Measurements from ENCODE around the gene SAMD14. TPM values are rescaled to one million over a fixed set of nuclear protein-coding genes. Genes with fewer than 3 reads are reported as not detected.

The SAMD14 gene
- total and polyA plus RNA-seq, 12 donors = 1.1 to 12.6 (median 3.3) TPM

GRCh38 chr17:50141026-50141744 is 11.2 kb upstream of the SAMD14 start:
- H3K36me3 ChIP-seq (replicated peaks in 1 of 2) = peaks cover 0 to 91% of the 10 kb centered on the region in 2 donors
- 88 to 94% (median 93%) methylated on average over 5 to 16 of the region's 16 CpGs for WGBS, 4 donors
- H3K9me3 ChIP-seq (replicated peaks in 1 of 3) = no peaks in the 10 kb centered on the region
- TF ChIP-seq CTCF (IDR thresholded peaks at IDR 0.05) (no peak), POLR2A (IDR thresholded peaks at IDR 0.05) (no peak)
- no peak overlapping the region for H3K4me3 ChIP-seq
- peaks cover 18 to 24% of the 10 kb centered on the region in 2 donors for H3K4me1 ChIP-seq (replicated peaks in 1 of 2)
- DNase-seq = no peak
- intact Hi-C loops (cut with DNase I) = no loop called here
- peak overlapping the region in 2 of 5 donors; percentile 21 to 52 for H3K27ac ChIP-seq
- H3K27me3 ChIP-seq = no peaks in the 10 kb centered on the region

DNA sequence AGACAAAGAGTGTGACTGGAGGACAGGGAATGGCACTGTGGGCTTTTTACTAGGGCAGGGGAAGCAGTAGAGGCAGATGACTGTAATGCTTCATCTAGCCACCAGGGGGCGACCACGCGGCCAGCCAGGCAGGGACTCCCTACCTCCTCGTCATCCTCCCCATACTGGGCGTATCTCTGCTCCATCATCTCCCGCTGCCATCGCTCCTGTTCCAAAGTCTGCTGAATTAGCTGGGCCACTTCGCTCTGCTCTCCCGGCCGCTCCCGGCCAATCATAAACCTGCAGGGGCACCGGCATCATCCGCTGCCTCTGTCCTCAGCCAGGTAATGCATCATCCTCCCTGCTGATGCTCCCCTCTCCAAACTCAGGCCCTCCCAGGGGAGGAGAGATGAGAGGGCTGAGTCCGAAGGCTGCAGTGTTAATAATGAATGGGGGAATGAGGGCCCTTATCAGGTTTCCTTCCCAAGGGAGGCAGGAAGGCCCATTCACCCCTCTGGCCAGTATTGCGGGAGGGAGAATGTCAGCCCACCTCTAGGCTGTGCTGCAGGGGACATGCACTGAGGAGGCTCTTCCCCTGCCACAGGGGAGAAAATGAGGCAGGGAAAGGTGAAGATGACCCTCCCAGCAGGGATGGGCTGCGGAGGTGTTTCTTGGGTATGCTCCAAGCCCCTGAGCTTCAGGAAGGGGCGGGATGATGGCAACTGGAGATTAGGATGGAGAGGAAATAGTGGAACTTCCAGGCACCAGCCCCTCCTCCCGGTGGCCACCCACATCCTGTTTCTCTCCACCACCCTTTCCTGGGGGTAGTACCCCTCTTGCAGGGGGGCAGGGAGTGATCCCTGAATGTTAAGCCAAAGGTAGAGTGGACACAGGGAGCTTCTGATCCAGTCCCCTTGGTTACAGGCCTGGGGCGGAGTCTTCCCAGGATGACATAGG is 10.3 kb upstream of the SAMD14 start:
- Histone ChIP-seq H3K27ac (peak overlapping the region in 2 of 5 donors; percentile 21 to 52), H3K9me3 (replicated peaks in 1 of 3) (no peaks in the 10 kb centered on the region), H3K4me1 (replicated peaks in 1 of 2) (peaks cover 8 to 15% of the 10 kb centered on the region in 2 donors), H3K27me3 (no peaks in the 10 kb centered on the region), H3K4me3 (no peak overlapping the region), H3K36me3 (replicated peaks in 1 of 2) (peaks cover 0 to 100% of the 10 kb centered on the region in 2 donors)
- intact Hi-C loops (cut with DNase I) = no loop called here
- WGBS, 4 donors = 41 to 45% (median 44%) methylated on average over 17 to 19 of the region's 19 CpGs
- peak; percentile 78 to 91 (median 82) for DNase-seq
- TF ChIP-seq CTCF (IDR thresholded peaks at IDR 0.05) (peak; percentile 90 to 97 (median 94)), POLR2A (IDR thresholded peaks at IDR 0.05) (no peak)

DNA sequence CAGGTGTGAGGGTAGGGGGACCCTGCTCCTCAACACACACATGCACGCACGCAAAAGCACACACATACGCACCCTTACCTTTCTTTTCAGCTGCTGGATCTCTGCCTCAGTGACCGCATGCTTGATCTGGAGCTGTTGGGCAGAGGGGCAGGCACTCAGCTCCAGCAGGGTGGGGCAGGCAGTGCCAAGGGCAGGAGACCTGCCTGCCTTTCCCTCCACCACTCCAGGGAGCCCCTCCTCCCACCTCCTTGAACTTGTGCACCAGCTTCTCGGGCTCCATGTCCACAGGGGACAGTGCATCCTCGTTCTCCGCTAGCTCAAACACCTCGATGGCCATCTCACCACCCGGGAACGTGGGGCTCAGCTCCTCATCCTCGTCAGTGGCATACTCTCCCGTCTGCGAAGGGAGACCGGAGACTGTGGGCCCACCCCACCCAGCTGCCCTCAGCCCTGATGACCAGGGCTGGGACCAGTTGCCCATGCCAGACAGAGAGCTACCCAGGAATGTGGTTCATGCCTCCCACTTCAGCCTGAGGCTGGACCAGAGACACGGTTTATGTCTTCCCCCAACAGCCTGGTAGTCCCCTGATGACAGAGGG is 9.3 kb upstream of the SAMD14 start:
- Histone ChIP-seq H3K27ac (peak overlapping the region in 2 of 5 donors; percentile 6 to 12), H3K36me3 (replicated peaks in 1 of 2) (peaks cover 0 to 100% of the 10 kb centered on the region in 2 donors), H3K4me3 (no peak overlapping the region), H3K4me1 (replicated peaks in 1 of 2) (peaks cover 0 to 11% of the 10 kb centered on the region in 2 donors), H3K9me3 (replicated peaks in 1 of 3) (no peaks in the 10 kb centered on the region), H3K27me3 (no peaks in the 10 kb centered on the region)
- peak in 1 of 7 donors; percentile 20 for DNase-seq
- intact Hi-C loops (cut with DNase I) = no loop called here
- WGBS, 4 donors = 83 to 85% (median 84%) methylated on average over 15 of the region's 15 CpGs
- TF ChIP-seq POLR2A (IDR thresholded peaks at IDR 0.05) (no peak), CTCF (IDR thresholded peaks at IDR 0.05) (no peak)

- Histone ChIP-seq H3K36me3 (replicated peaks in 1 of 2) (peaks cover 0 to 81% of the 10 kb centered on the region in 2 donors), H3K4me1 (replicated peaks in 1 of 2) (peaks cover 15 to 28% of the 10 kb centered on the region in 2 donors), H3K27me3 (no peaks in the 10 kb centered on the region), H3K27ac (no peak overlapping the region), H3K9me3 (replicated peaks in 1 of 3) (no peaks in the 10 kb centered on the region), H3K4me3 (no peak overlapping the region)
- intact Hi-C loops (cut with DNase I) = no loop called here
- DNase-seq = no peak
- TF ChIP-seq CTCF (IDR thresholded peaks at IDR 0.05) (no peak), POLR2A (IDR thresholded peaks at IDR 0.05) (no peak)
- WGBS, 4 donors = 86 to 93% (median 88%) methylated on average over 4 of the region's 4 CpGs
Measured at GRCh38 chr17:50137042-50137441, 7.1 kb upstream of the SAMD14 start.
